ENCODE results near the gene PSPC1.

PSPC1 gene

DNA sequence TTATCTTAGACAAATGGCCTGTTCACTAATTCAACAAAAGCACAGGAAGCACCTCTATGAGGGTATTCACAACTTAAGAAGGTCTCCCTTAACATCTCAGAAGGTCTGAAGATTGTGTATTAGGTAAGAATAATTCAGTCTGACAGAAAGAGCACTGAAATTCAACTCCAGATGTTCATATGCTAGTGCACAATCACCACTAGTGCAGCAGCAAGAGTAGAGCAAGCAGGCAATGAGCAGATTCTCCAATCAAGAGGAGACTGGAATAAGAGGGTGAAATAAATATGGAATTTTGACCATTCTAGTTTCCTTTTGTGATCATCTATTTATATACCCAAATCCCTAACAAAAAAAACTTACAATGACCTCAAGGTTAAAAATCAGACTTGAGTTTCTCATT lies 97.3 kb downstream of the PSPC1 start:
- TF ChIP-seq, protein P1, sequence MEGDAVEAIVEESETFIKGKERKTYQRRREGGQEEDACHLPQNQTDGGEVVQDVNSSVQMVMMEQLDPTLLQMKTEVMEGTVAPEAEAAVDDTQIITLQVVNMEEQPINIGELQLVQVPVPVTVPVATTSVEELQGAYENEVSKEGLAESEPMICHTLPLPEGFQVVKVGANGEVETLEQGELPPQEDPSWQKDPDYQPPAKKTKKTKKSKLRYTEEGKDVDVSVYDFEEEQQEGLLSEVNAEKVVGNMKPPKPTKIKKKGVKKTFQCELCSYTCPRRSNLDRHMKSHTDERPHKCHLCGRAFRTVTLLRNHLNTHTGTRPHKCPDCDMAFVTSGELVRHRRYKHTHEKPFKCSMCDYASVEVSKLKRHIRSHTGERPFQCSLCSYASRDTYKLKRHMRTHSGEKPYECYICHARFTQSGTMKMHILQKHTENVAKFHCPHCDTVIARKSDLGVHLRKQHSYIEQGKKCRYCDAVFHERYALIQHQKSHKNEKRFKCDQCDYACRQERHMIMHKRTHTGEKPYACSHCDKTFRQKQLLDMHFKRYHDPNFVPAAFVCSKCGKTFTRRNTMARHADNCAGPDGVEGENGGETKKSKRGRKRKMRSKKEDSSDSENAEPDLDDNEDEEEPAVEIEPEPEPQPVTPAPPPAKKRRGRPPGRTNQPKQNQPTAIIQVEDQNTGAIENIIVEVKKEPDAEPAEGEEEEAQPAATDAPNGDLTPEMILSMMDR (IDR thresholded peaks at IDR 0.05), result no peak

DNA sequence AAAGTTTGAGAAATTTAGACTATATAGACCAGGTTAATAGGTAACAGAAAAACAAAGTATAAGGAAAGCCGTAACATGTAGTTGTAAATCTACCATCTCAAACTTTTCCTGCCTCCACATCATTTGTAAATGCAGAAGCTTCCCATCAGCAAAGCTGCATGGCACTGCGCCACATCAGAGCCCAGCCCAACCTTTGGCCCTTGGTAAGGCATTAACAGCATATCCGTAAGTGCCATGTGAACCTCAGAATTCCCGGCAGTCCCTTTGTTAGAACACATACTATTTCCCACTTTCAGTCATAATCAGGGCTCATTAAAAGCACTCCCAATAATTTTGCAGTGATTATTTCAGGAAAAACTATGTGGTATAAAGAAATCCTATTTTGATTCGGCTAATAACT lies 97.7 kb downstream of the PSPC1 start:
- TF ChIP-seq, protein P1 (IDR thresholded peaks at IDR 0.05), result no peak

DNA sequence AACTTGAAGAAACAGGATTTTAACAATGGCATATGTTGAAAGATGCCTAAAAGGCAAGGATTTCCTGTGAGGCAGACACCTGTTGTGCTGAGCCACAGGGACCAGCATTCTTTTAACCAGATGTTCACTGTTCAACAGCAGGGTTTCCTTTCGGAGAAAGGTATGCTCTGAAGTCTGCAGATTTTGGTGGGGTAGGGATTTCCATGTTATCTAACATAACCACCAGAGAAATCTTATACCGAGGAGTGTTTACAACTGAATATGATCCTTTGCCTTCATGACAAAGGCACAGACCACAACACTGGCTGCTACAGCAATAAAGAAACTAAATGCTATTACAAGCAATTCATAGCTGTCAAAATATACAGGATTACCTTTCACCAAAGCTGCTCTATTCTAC lies 101.2 kb downstream of the PSPC1 start:
- TF ChIP-seq, protein P1 (IDR thresholded peaks at IDR 0.05), result no peak

DNA sequence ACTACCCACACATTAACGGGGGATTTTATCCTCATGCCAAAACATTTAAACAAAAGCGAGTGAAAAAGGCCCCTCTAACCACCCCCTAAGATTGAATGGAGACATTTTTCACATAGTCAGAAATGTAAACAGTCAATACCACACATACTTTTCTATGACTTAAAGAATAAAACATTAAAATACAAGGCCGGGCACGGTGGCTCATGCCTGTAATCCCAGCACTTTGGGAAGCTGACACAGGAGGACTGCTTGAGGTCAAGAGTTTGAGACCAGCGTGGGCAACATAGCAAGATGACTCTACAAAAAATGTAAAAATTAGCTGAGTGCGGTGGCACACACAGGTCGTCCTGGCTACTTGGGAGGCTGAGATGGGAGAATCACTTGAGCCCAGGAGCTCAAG lies 102.0 kb downstream of the PSPC1 start:
- TF ChIP-seq, protein P1 (IDR thresholded peaks at IDR 0.05), result no peak

DNA sequence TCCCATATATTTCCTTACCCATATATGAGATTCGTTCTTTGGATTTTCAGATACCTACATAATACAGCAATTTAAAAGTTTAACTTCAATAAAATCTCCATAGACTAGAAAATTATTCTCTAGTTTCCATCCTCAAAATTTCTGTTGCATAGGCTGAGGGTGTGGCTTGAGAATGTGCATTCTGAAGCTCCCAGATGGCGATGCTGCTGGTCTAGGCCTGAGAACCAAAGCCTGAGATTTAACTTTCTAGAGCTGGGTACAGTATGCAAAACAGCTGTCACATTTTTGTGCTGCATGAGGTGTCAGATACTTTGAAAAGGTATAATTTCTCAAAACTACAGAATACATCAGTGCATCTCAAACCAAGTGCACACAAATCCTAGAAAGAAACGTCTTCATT lies 106.6 kb downstream of the PSPC1 start:
- TF ChIP-seq, protein P1 (IDR thresholded peaks at IDR 0.05), result no peak

DNA sequence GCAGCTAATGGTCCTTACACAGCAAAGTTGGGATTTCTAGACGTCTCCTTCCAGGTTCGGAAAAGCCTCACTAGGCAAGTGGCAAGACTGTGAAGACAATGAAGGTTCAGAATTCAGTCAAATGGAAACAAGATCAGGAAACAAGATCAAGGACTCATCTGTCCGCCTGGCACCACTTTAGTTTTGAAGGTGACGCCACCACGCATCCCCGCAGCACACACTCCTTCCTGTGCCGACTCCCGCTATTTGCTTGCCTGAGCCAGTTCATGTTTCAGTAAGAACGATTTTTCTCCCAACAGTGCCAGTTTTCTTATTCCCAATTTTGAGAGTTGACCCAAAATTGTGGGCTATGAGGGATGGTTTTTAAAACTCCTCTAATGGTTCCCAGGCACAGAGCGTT lies 107.8 kb downstream of the PSPC1 start:
- TF ChIP-seq, protein P1 (IDR thresholded peaks at IDR 0.05), result no peak

DNA sequence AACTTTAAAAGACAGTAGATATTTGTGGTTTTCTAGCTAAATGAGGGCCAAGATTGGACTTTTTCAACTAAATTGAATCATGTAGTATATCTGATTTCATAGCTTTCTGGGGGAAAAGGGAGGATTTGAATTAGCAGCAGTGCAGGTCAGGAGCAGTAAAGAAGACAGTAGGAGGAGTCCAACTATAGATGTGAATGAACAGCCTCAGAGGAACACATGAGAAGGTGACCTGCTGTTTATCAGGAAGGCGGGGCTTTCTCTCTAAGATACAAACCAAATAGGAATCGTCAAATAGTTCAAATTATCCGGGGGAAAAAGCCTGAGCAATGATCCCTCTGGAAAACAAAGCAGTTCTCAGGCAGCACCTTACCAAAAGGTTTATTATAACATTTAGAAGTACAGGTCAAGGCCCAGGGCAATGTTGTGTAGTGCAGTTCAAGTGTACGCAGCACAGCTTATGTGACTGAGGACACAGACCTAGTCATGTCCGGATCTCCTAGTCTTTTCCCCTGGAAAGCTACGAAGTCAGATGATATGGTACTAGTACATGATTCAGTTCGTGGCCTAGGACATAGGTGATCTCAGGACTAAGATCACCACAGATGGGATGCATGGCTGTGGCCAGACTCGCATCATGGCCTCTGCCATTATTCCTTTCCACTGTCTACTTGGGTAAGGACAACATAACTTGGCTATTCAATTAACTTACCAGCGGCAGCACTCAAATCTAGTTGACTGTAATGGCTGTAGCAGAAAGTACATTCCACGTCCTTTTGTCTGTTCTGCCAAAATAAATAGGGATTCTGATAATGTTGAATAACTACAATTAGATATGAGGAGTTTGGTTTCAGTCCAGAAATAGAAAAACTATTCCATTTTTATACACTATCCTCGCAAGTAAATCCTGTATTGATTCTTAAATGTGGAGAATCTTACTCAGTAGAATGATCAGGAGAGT lies 109.0 kb downstream of the PSPC1 start:
- TF ChIP-seq, protein P1 (IDR thresholded peaks at IDR 0.05), result no peak

Data from LNCAP (cell line).